Eye (tissue), 1 donor: Measurements from ENCODE around the gene PRAMEF18.
"Not testable (repeated sequence)": the region's sequence is repeated elsewhere in the genome, so short reads cannot be mapped to it uniquely, and the experiment has no call there.

Experiments used
- DNase-seq: peaks from one replicate; pipeline ENCODE4 v3.0.0-alpha.2; 2015

The PRAMEF18 gene

DNA sequence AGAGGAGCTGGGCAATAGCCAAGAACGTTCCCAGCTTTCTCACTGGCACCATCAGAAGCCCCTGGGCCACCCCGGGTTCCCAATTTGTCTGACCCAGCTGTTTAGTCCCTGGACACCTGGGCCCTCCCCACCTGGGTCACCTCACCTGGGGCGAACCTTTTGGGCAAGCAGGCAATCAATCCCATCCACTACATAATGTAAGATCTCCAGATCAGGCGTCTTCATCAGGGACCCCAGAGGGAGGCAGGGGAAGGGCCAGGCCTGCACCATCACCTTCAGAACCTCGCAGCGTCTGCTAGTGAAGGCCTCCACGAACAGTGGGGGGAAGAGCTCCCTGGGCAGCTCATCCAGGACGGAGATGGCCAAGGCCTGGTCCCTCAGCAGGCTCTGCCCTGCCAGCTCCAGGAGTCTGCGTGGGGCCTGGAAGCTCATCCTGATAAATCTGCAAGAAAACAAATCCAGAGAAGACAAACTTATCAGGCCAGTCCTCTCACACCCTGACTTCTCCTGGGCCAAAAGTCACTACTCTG, at the start of gene PRAMEF18:
Gene PRAMEF18, minus strand, starts transcription at position 480 of the 530 bp plus-strand sequence. Its CDS starts 48 bp downstream, at position 432.
- not testable (repeated sequence) for DNase-seq

DNA sequence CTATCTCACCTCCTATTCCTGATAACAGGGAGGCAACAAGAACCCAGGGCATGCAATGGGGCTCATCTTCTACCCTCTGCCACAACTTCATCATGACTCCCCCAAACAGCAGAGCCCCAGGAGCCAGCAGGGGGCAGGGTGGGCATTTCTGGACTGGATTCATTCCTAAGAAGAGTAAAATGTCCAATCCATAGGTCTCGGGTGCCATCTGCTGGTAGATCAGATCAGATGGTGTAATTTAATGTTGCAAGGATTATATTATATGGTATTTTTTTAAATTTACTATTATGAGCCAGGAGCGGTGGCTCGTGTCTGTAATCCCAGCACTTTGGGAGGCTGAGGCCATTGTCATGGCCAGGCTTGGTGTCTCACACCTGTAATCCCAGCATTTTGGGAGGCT, 39.2 kb upstream of the PRAMEF18 start:
- DNase-seq, result not testable (repeated sequence)

GRCh38 chr1:13253898-13254297, 27.9 kb upstream of the PRAMEF18 start, which contains the start of gene PRAMEF5:
TSS of gene PRAMEF5 (plus strand) at chr1:13254198. CDS start at chr1:13259269, 5,071 bp downstream.
- DNase-seq, result not testable (repeated sequence)

DNA sequence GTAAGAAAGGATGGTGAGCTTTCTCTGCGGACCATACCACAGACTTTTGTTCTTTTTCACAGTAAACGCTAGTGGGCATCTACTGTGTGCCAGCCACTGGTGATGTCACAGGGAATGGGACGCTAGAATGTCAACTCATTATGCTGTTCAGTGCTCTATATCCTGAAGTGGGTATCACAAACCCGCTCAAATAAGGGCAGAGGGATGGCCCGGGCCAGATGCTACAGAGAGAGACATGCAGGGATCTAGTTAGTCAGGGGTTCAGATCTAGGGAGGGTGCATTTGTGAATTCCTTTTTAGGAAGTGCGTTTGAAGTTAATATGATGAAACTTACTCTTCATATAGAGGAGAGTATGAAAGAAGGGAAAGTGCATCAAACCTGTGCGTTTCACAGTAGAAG, 21.2 kb upstream of the PRAMEF18 start:
- not testable (repeated sequence) for DNase-seq

GRCh38 chr1:13246554-13246871, 20.6 kb upstream of the PRAMEF18 start:
- not testable (repeated sequence) for DNase-seq

GRCh38 chr1:13245841-13246553, 20.0 kb upstream of the PRAMEF18 start:
- DNase-seq, result not testable (repeated sequence)

- DNase-seq, result not testable (repeated sequence)
Measured at GRCh38 chr1:13243536-13244263, 17.7 kb upstream of the PRAMEF18 start.

DNA sequence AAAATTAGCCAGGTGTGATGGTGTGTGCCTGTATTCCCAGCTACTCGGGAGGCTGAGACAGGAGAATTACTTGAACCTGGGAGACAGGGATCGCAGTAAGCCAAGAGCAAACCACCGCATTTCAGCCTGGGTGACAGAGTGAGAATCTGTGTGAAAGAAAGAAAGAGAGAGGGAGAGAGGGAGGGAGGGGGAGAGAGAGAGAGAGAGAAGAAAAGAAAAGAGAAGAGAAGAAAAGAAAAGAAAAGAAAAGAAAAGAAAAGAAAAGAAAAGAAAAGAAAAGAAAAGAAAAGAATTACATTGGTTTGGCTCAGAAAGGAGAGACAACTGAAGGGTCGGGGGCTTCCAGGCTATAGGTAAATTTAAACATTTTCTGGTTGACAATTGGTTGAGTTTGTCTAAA, 13.7 kb upstream of the PRAMEF18 start:
- not testable (repeated sequence) for DNase-seq

- not testable (repeated sequence) for DNase-seq
Measured at GRCh38 chr1:13237572-13237971, 11.6 kb upstream of the PRAMEF18 start.

DNA sequence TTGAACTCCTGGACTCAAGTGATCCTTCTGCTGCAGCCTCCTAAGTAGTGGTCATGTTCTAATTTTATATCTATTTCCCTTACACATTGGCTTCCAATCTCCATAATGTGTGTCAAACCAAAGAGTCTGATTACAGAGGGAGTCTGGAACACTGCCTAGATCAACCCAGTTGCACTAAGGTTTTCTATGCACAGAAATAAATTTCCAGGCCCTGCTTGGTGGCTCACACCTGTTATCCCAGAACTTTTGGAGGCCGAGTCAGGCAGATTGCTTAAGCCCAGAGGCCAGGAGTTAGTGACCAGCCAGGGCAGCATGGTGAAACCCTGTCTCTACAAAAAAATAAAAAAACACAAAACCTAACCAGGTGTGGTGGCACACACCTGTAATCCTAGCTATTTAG, 8.1 kb upstream of the PRAMEF18 start:
- DNase-seq, result not testable (repeated sequence)

GRCh38 chr1:13232056-13232455, 6.1 kb upstream of the PRAMEF18 start:
- DNase-seq, result not testable (repeated sequence)

- DNase-seq, result not testable (repeated sequence)
Measured at GRCh38 chr1:13231061-13231750, 5.3 kb upstream of the PRAMEF18 start.

DNA sequence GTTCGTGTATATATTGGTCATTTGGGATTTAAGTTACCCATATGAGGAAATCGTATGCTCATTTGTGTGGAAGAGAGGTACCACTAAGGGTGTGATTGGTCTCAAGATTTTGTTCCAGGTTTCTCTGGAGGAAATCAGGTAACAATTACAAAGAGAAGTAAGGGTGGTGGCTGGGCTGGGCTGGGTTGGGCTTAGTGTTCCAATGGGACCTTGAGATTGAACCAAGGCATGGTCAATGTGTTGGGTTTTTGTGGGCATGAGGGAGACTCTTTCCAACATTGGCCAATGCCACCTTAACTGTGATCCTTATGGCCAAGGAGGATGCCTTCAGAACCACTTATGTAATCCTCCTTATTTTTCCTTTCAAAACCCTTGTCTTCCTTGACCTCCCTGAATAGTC, 4.6 kb upstream of the PRAMEF18 start:
- DNase-seq, result not testable (repeated sequence)

DNA sequence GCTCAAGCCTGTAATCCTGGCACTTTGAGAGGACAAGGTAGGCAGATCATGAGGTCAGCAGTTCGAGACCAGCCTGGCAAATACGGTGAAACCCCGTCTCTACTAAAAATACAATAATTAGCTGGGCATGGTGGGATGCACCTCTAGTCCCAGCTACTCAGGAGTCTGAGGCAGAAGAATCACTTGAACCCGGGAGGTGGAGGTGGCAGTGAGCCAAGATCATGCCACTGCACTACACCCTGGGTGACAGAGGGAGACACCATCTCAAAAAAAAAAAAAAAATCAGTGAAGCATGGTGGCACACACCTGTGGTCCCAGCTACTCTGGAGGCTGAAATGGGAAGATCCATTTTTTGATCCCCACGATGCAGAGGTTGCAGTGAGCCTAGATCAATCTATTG, 4.1 kb upstream of the PRAMEF18 start:
- DNase-seq, result not testable (repeated sequence)

GRCh38 chr1:13228343-13228781, 2.4 kb upstream of the PRAMEF18 start:
- no peak for DNase-seq

GRCh38 chr1:13227271-13228055, 1.5 kb upstream of the PRAMEF18 start:
- DNase-seq, result not testable (repeated sequence)

- DNase-seq, result no peak
Measured at GRCh38 chr1:13224480-13225060, 1.4 kb downstream of the PRAMEF18 start.

- not testable (repeated sequence) for DNase-seq
Measured at GRCh38 chr1:13222788-13223187, 3.2 kb downstream of the PRAMEF18 start.

GRCh38 chr1:13219203-13219602, 6.8 kb downstream of the PRAMEF18 start:
- not testable (repeated sequence) for DNase-seq

- DNase-seq, result not testable (repeated sequence)
Measured at GRCh38 chr1:13216619-13217018, 9.3 kb downstream of the PRAMEF18 start.

DNA sequence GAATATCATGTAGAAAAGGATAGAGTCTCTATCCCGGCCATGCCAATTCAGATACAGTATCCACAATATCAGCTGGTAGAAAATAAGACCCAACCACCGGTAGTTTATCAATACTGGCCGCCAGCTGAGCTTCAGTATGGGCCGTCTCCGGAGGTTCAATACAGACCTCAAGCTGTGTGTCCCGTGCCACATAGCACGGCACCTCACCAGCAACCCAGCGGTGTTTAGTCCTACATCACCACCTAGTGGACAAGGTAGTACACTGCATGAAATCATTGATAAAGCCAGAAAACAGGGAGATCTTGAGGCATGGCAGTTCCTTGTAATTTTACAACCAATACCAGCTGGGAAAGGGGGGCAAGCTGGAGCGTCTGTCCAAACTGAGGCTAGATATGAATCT, 17.2 kb downstream of the PRAMEF18 start:
- not testable (repeated sequence) for DNase-seq

DNA sequence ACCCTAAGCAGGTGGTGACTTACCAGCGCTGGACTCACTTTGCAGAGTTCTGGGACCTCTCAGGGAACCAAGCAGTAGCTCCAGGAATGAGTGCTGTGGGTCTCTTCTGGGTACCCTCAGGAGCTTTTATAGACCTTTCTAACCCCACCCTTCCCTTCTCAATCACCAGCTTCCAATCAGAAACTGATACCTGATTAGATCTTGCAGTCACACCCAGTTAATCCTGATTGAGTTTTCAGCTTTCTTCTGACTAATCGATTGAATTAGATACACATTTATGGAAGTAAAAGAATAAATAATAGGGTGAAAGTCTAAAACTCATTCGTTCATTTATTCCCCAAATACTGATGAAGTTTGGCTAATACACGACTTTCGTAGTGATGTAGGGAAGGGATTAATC, 24.6 kb downstream of the PRAMEF18 start, which contains the start of gene PRAMEF13:
Gene PRAMEF13, minus strand, starts transcription at position 101 of the 400 bp plus-strand sequence. CDS start 1,820 bp downstream, outside the sequence.
- not testable (repeated sequence) for DNase-seq
